Motor neuron (in vitro differentiated cells): ENCODE data around the gene MAP3K12. TPM values are rescaled to one million over a fixed set of nuclear protein-coding genes. Genes with fewer than 3 reads are reported as not detected.
A peak's percentile ranks its signal among the peaks of the same experiment; 100 is the strongest.
"Not testable (repeated sequence)": the region's sequence is repeated elsewhere in the genome, so short reads cannot be mapped to it uniquely, and the experiment has no call there.

ENCODE experiments used
- ATAC-seq, 8 experiments: fragments of 200-7000 bp; cut with Tn5 transposase; replicated peaks in 6 of 8; 2 replicates each; pipeline ENCODE4 v1.8.0; 2021; ENCODE audit warnings: mild to moderate bottlenecking in 8 of 8, moderate library complexity in 8 of 8
- H3K27ac ChIP-seq, 2 donors: fragments of 250-450 bp; sonication (Bioruptor Pico); 2 replicates each; pipeline ENCODE4 v1.9.0; 2021; ENCODE audit warnings: antibody characterized with exemption in 2 of 2, mild to moderate bottlenecking in 2 of 2, moderate library complexity in 1 of 2
- H3K4me1 ChIP-seq, 2 donors: fragments of 250-450 bp; sonication (Bioruptor Pico); replicated peaks in 1 of 2; 2 replicates each; pipeline ENCODE4 v1.6.1; 2021; ENCODE audit warnings: antibody characterized with exemption in 2 of 2, mild to moderate bottlenecking in 2 of 2, moderate library complexity in 1 of 2
- H3K4me3 ChIP-seq, 5 donors: fragments of 250-450 bp; sonication (Bioruptor Pico); 2 replicates each; pipeline ENCODE4 v1.9.0; 2021; ENCODE audit warnings: antibody characterized with exemption in 5 of 5, mild to moderate bottlenecking in 5 of 5, moderate library complexity in 4 of 5
- WGBS, 10 experiments: fragments of 450-650 bp; shearing (Covaris generic); methylation state at CpG; one replicate each; pipeline ENCODE4 v1.0.0; 2022; 5-methylcytosine and 5-hydroxymethylcytosine counted together
- in situ Hi-C, 9 experiments: fragments of 400-800 bp; cut with MboI; loops; one replicate each; pipeline ENCODE4 v1.15.0; 2021; ENCODE audit warnings: low sequenced_read_pairs in 9 of 9, low pct_unique_long_range_greater_than_20kb in 2 of 9; ENCODE audit not compliant: unreplicated experiment in 9 of 9
- total RNA-seq, 8 experiments: library from RNA; unstranded; fragments of 300-600 nt; gene quantifications; 2 replicates each; pipeline versions ENCODE4 v1.2.3 to v1.2.4, GENCODE V29; 2022

The MAP3K12 gene
- total RNA-seq, 8 experiments from 2014 or later: 17.2 to 90.3 (median 32.7) TPM

- Histone ChIP-seq H3K27ac (no peak overlapping the region), H3K4me3 (peak overlapping the region in 2 of 5 donors; percentile 68 to 78), H3K4me1 (peaks cover 7 to 13% of the 10 kb centered on the region in 2 donors)
- in situ Hi-C loops: no loop called here
- no peak for ATAC-seq
- 13 to 80% (median 64%) methylated on average over 1 to 6 of the region's 6 CpGs for WGBS, 10 experiments
Observed at GRCh38 chr12:53453953-53454640, 45.2 kb downstream of the MAP3K12 start.

DNA sequence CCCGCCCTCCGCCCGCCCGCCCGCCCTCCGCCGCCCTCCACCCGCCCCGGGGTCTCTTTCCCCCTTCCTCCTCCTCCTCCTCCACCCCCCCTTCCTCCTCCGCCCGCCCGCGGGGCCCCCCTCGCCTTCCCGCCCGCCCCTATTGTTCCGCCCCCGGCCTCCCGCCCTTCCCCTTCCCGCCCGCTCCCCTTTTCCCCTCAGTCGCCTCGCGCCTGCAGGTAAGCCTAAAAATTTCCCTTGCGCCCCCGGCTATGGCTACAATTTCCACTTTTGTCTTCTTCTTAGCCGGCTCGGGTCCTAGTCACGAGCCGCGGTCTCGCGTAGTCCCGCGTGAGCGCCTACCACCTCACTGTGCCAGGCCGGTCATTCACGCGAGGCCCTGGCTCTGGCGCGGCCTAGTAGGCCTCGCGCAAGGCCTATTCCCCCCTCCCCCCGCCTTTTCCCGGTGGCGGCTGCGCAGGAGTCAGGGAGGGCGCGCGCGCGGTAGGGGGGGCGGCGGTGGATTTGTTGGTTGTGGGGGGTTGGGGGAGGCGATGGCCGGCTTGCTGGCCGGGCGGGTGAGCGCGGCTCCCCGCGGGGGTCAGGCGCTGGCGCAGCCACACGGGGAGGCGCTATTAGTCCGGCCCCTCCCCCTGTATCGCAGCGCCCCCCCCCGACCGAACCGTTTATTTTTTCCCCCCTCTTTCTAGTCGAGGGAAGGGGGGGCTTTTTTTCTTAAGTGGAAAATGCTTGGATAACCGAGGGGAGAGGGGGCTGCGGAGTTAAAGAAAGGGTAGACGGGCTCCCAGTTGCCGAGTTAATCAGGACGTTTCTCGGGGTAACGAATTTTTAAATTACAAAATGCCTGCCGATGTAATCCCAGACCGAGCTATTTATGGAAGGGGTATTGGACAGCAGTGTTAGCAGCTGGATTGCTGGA is 46.8 kb downstream of the MAP3K12 start:
- Histone ChIP-seq H3K27ac (peak overlapping the region; percentile 92 to 95), H3K4me3 (peak overlapping the region; percentile 57 to 84 (median 69)), H3K4me1 (peaks cover 7 to 13% of the 10 kb centered on the region in 2 donors)
- in situ Hi-C loops: no loop called here
- WGBS, 10 experiments: 0 to 3% (median 0%) methylated on average over 1 to 9 of the region's 82 CpGs; no CpG with 5 or more reads in 2 of the 10 experiments
- peak; percentile 39 to 56 (median 49) for ATAC-seq

DNA sequence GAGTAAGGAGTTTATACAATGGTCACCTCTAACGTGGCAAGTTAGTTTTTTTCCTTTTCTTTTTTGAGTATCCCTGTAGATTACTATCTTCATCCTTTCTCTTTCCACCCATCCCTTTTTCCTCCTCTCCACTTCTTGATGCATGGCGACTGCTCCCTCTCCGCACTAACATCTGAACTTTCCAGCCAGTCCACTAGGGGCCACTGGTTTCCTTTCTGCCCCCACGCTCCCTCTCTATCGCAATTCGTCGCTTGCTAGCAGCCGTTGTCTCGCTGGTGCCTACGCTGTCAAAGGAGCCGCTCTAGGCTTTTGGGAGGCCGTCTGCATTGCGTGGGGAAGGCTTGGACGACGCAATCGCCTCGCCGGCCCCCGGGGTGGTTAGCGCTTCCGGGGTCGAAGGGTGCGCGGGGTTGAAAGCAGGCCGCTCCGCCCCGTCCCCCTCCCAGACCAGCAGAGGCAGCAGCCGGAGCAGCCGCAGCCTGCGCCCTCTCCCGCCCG is 47.5 kb downstream of the MAP3K12 start, which contains the start of gene PCBP2:
Gene PCBP2 (plus strand): TSS at position 442 of the 498 bp plus-strand sequence. CDS start 2,699 bp downstream, outside the sequence.
- in situ Hi-C loops: no loop called here
- H3K4me3 ChIP-seq: peak within 1 kb of the TSS; percentile 57 to 84 (median 69)
- 0 to 7% (median 1%) methylated on average over 2 to 11 of the region's 32 CpGs for WGBS, 10 experiments
- ATAC-seq: peak; percentile 87 to 98 (median 96)
- H3K4me1 ChIP-seq: peaks cover 7 to 13% of the 10 kb centered on the region in 2 donors
- peak within 1 kb of the TSS; percentile 92 to 95 for H3K27ac ChIP-seq

DNA sequence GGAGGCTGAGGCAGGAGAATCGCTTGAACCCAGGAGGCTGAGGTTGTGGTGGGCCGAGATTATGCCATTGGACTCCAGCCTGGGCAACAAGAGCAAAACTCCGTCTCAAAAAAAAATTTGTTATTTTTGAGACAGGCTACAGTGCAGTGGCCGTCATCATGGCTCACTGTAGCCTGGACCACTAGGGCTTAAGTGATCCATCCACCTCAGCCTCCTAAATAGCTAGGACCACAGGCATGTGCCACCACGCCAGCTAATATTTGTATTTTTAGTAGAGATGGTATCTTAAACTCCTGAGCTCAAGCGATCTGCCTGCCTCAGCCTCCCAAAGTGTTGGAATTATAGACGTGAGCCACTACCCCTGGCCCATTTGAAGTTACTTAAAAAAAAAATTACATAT is 48.3 kb downstream of the MAP3K12 start:
- Histone ChIP-seq H3K4me1 (peaks cover 7 to 13% of the 10 kb centered on the region in 2 donors), H3K4me3 (no peak overlapping the region), H3K27ac (no peak overlapping the region)
- ATAC-seq: no peak
- 75 to 100% (median 100%) methylated on average over 1 to 4 of the region's 7 CpGs; no CpG with 5 or more reads in 4 of the 10 experiments for WGBS, 10 experiments
- in situ Hi-C loops: no loop called here

DNA sequence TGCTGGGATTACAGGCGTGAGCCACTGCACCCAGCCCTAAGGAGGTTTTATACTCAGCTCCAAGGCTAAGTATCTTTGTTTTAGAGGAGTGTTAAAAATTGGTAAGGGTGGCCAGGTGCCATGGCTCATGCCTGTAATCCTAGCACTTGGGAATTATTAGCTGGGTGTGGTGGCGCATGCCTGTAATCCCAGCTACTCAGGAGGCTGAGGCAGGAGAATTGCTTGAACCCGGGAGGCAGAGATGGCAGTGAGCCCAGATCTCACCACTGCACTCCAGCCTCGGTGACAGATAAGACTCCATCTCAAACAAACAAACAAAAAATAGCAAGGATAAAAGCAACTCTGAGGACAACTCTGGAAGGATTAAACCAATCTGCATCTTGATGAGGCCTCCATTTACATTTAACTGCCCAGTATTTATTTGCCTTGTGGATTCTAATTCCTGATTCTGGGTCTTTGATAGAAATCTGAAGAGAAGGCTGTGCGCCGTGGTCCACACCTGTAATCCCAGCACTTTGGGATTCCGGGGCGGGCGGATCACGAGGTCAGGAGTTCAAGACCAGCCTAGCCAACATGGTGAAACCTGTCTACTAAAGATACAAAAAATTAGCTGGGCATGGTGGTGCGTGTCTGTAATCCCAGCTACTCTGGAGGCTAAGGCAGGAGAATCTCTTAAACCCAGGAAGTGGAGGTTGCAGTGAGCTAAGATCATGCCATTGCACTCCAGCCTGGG is 54.5 kb downstream of the MAP3K12 start:
- H3K27ac ChIP-seq, H3K4me3 ChIP-seq, ATAC-seq: not testable (repeated sequence)
- WGBS, 10 experiments: 82 to 100% (median 96%) methylated on average over 1 to 9 of the region's 11 CpGs
- H3K4me1 ChIP-seq: peaks cover 14% of the 10 kb centered on the region in 2 donors
- in situ Hi-C loops: loop anchor here in 1 of 9 experiments (25.0 kb wide), 1 partner anchor 107 kb away; the partner anchor contains the start of gene SP7

- ATAC-seq: no peak
- H3K4me3 ChIP-seq: no peak overlapping the region
- in situ Hi-C loops: loop anchor here in 1 of 9 experiments (25.0 kb wide), 1 partner anchor 107 kb away; the partner anchor contains the start of gene SP7
- peaks cover 14% of the 10 kb centered on the region in 2 donors for H3K4me1 ChIP-seq
- no peak overlapping the region for H3K27ac ChIP-seq
- WGBS, 10 experiments: 73 to 100% (median 86%) methylated on average over 2 to 3 of the region's 4 CpGs; no CpG with 5 or more reads in 3 of the 10 experiments
Observed at GRCh38 chr12:53443955-53444354, 55.3 kb downstream of the MAP3K12 start.

DNA sequence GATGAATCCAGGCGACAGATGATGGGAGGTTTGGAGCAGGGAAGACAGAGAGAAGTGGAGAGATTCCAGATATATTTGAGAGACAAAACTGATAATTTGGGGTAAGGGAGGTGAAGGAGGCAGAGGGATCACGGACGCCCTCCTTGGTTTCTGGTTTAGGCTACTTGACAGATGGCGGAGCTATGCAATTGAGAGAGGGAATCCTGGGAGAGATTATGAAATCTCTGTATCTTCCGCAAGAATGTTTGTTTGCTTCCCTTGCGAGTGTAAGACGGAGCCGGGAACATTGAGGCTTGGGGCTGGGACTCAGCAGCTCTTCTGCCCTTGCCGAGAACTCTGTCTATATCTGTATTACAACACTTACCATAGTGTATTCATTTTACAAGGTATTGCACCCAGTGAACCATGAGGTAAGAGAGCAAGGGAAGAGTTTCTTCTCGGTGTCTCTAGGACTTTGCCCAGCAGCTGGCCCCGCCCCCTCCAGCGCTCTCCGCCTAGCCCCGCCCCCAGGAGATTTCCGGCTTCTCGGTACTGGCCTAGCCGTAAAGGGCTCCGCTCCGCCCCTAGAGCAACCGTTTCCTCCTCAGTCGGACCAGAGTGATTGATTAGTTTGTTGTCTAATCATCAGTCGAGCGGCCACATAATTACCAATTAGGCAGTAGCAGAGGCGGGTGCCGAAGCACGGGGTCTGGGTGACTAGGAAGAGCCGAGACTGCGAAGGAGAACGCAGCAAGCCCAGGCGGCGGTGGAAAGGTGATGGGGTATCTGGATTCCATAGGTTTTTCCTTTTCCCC is 58.0 kb downstream of the MAP3K12 start, which contains the start of gene PRR13:
Gene PRR13 (plus strand): TSS at position 695 of the 794 bp plus-strand sequence. CDS start 981 bp downstream, outside the sequence.
- H3K27ac ChIP-seq: peak within 1 kb of the TSS; percentile 67 to 83
- in situ Hi-C loops: loop anchor here in 1 of 9 experiments (25.0 kb wide), 1 partner anchor 104 kb away; the partner anchor contains the start of gene SP7
- 0 to 15% (median 6%) methylated on average over 3 to 15 of the region's 31 CpGs; no CpG with 5 or more reads in 1 of the 10 experiments for WGBS, 10 experiments
- H3K4me3 ChIP-seq: peak within 1 kb of the TSS; percentile 38 to 72 (median 50)
- peak; percentile 92 to 99 (median 98) for ATAC-seq
- H3K4me1 ChIP-seq: peaks cover 14% of the 10 kb centered on the region in 2 donors

DNA sequence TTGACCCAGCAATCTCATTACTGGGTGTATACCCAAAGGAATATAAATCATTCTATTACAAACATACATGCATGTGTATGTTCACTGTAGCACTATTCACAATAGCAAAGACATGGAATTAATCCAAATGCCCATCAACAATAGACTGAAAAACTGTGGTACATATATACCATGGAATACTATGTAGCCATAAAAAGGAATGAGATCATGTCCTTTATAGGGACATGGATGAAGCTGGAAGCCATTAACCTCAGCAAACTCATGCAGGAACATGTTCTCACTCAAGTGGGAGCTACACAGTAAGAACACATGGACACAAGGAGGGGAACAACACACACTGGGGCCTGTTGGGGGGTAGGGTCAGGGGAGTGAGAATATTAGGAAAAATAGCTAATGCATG is 59.7 kb downstream of the MAP3K12 start:
- in situ Hi-C loops: loop anchor here in 1 of 9 experiments (25.0 kb wide), 1 partner anchor 102 kb away; the partner anchor contains the start of gene SP7
- H3K27ac ChIP-seq, ATAC-seq, H3K4me3 ChIP-seq: not testable (repeated sequence)
- H3K4me1 ChIP-seq: peaks cover 14% of the 10 kb centered on the region in 2 donors

GRCh38 chr12:53435326-53435725 is 63.9 kb downstream of the MAP3K12 start:
- ATAC-seq, H3K27ac ChIP-seq, H3K4me3 ChIP-seq, H3K4me1 ChIP-seq: not testable (repeated sequence)
- 92 to 100% (median 97%) methylated on average over 1 to 9 of the region's 9 CpGs for WGBS, 10 experiments
- in situ Hi-C loops: loop anchor here in 1 of 9 experiments (25.0 kb wide), 1 partner anchor 98 kb away; the partner anchor contains the start of gene SP7

DNA sequence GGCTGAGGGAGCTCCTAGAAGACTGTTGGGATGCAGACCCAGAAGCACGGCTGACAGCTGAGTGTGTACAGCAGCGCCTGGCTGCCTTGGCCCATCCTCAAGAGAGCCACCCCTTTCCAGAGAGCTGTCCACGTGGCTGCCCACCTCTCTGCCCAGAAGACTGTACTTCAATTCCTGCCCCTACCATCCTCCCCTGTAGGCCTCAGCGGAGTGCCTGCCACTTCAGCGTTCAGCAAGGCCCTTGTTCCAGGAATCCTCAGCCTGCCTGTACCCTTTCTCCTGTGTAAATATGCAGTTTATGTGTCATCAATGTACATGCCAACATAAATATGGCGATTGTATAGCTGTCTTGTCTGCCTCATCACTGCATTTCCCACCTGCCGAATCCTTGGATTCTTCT is 68.1 kb downstream of the MAP3K12 start:
- no peak overlapping the region for H3K27ac ChIP-seq
- 40 to 100% (median 70%) methylated on average over 1 to 7 of the region's 7 CpGs; no CpG with 5 or more reads in 6 of the 10 experiments for WGBS, 10 experiments
- ATAC-seq: peak in 1 of 8 experiments; percentile 37
- in situ Hi-C loops: loop anchor here in 1 of 9 experiments (25.0 kb wide), 1 partner anchor 94 kb away; the partner anchor contains the start of gene SP7
- H3K4me1 ChIP-seq: no peaks in the 10 kb centered on the region
- H3K4me3 ChIP-seq: no peak overlapping the region

- 20 to 94% (median 70%) methylated on average over 2 to 4 of the region's 5 CpGs; no CpG with 5 or more reads in 2 of the 10 experiments for WGBS, 10 experiments
- ATAC-seq: no peak
- Histone ChIP-seq H3K4me1 (no peaks in the 10 kb centered on the region), H3K4me3 (no peak overlapping the region), H3K27ac (no peak overlapping the region)
- in situ Hi-C loops: loop anchor here in 1 of 9 experiments (25.0 kb wide), 1 partner anchor 93 kb away; the partner anchor contains the start of gene SP7
Observed at GRCh38 chr12:53430116-53430515, 69.1 kb downstream of the MAP3K12 start.
